SK-N-SH treated with all-trans-retinoic acid at 6 μM for 48 hours (cell line): ENCODE data around the gene PRKCZ.

ENCODE experiments used
- ATAC-seq: fragments of 200-7000 bp; cut with Tn5 transposase; 3 replicates; pipeline ENCODE4 v1.9.1; 2020; ENCODE audit warnings: mild to moderate bottlenecking, moderate library complexity
- ARNTL ChIP-seq: fragments of 450-650 bp; formaldehyde crosslinking; IDR thresholded peaks from 2 replicates; pipeline ENCODE4 v1.5.0; 2020; ENCODE audit warnings: low read depth, mild to moderate bottlenecking, moderate library complexity, borderline replicate concordance
- BACH2 ChIP-seq: fragments of 250-450 bp; sonication (Bioruptor Pico); IDR thresholded peaks from 2 replicates; pipeline ENCODE4 v1.9.0; 2021; ENCODE audit warnings: mild to moderate bottlenecking, borderline replicate concordance
- CSDC2 ChIP-seq: fragments of 250-450 bp; sonication (Bioruptor Pico); IDR thresholded peaks from 2 replicates; pipeline ENCODE4 v1.5.0; 2020; ENCODE audit warnings: mild to moderate bottlenecking, moderate library complexity
- ESRRG ChIP-seq: fragments of 250-450 bp; sonication (Bioruptor Pico); IDR thresholded peaks from 2 replicates; pipeline ENCODE4 v1.6.1; 2021; ENCODE audit warnings: mild to moderate bottlenecking
- GLIS3 ChIP-seq: fragments of 250-450 bp; sonication (Bioruptor Pico); IDR thresholded peaks from 2 replicates; pipeline ENCODE4 v1.5.0; 2020; ENCODE audit warnings: mild to moderate bottlenecking, moderate library complexity
- ISL1 ChIP-seq: fragments of 250-450 bp; sonication (Bioruptor Pico); IDR thresholded peaks from 2 replicates; pipeline ENCODE4 v2.1.2; 2022; ENCODE audit warnings: mild to moderate bottlenecking, moderate library complexity
- OSR1 ChIP-seq: fragments of 250-450 bp; sonication (Bioruptor Pico); IDR thresholded peaks from 2 replicates; pipeline ENCODE4 v1.8.0; 2022; ENCODE audit warnings: moderate library complexity, mild to moderate bottlenecking, inconsistent platforms
- RARB ChIP-seq: fragments of 250-450 bp; sonication (Bioruptor Pico); IDR thresholded peaks from 2 replicates; pipeline ENCODE4 v1.8.0; 2021; ENCODE audit warnings: mild to moderate bottlenecking, moderate library complexity
- SNAI2 ChIP-seq: fragments of 250-450 bp; sonication (Bioruptor Pico); IDR thresholded peaks from 2 replicates; pipeline ENCODE4 v1.5.0; 2020; ENCODE audit warnings: mild to moderate bottlenecking, moderate library complexity
- TCF4 ChIP-seq: fragments of 250-450 bp; sonication (Bioruptor Pico); IDR thresholded peaks from 2 replicates; pipeline ENCODE4 v1.8.0; 2021; ENCODE audit warnings: mild to moderate bottlenecking, moderate library complexity, borderline replicate concordance
- TOX ChIP-seq: fragments of 250-450 bp; sonication (Bioruptor Pico); IDR thresholded peaks from 2 replicates; pipeline ENCODE4 v1.8.0; 2021; ENCODE audit warnings: mild to moderate bottlenecking, moderate library complexity, borderline replicate concordance
- ZC3H10 ChIP-seq: fragments of 250-450 bp; sonication (Bioruptor Pico); IDR thresholded peaks from 2 replicates; pipeline ENCODE4 v1.5.1; 2021; ENCODE audit warnings: mild to moderate bottlenecking, moderate library complexity
- ZFP3 ChIP-seq: fragments of 250-450 bp; sonication (Bioruptor Pico); IDR thresholded peaks from 2 replicates; pipeline ENCODE4 v1.5.0; 2020; ENCODE audit warnings: mild to moderate bottlenecking, moderate library complexity
- ZFP30 ChIP-seq: fragments of 450-650 bp; formaldehyde crosslinking; IDR thresholded peaks from 2 replicates; pipeline ENCODE4 v1.5.0; 2022; ENCODE audit warnings: mild to moderate bottlenecking, moderate library complexity
- ZNF565 ChIP-seq: fragments of 450-650 bp; formaldehyde crosslinking; conservative IDR thresholded peaks from 2 replicates; pipeline ENCODE4 v1.5.0; 2020; ENCODE audit warnings: low read depth, mild to moderate bottlenecking, moderate library complexity
- ZNF70 ChIP-seq: fragments of 450-650 bp; formaldehyde crosslinking; IDR thresholded peaks from 2 replicates; pipeline ENCODE4 v1.5.0; 2020; ENCODE audit warnings: mild to moderate bottlenecking, moderate library complexity
- ZNF8 ChIP-seq: fragments of 450-650 bp; formaldehyde crosslinking; IDR thresholded peaks from 2 replicates; pipeline ENCODE4 v1.5.0; 2020; ENCODE audit warnings: mild to moderate bottlenecking, moderate library complexity
- TF ChIP-seq, protein P1 (sequence below): fragments of 250-450 bp; sonication (Bioruptor Pico); IDR thresholded peaks from 2 replicates; pipeline ENCODE4 v1.8.0; 2021; ENCODE audit warnings: low read depth, mild to moderate bottlenecking, moderate library complexity, borderline replicate concordance
- TF ChIP-seq, protein P2 (sequence below): fragments of 250-450 bp; sonication (Bioruptor Pico); IDR thresholded peaks from 2 replicates; pipeline ENCODE4 v1.5.1; 2020; ENCODE audit warnings: low read depth, mild to moderate bottlenecking, moderate library complexity
- TF ChIP-seq, protein P3 (sequence below): fragments of 250-450 bp; sonication (Bioruptor Pico); IDR thresholded peaks from 2 replicates; pipeline ENCODE4 v1.5.0; 2020; ENCODE audit warnings: mild to moderate bottlenecking, moderate library complexity
- TF ChIP-seq, protein P4 (sequence below): fragments of 250-450 bp; sonication (Bioruptor Pico); IDR thresholded peaks from 2 replicates; pipeline ENCODE4 v1.8.0; 2020; ENCODE audit warnings: mild to moderate bottlenecking, moderate library complexity, borderline replicate concordance
- TF ChIP-seq, protein P5 (sequence below): fragments of 250-450 bp; sonication (Bioruptor Pico); IDR thresholded peaks from 2 replicates; pipeline ENCODE4 v1.5.1; 2021; ENCODE audit warnings: mild to moderate bottlenecking, moderate library complexity

The PRKCZ gene

DNA sequence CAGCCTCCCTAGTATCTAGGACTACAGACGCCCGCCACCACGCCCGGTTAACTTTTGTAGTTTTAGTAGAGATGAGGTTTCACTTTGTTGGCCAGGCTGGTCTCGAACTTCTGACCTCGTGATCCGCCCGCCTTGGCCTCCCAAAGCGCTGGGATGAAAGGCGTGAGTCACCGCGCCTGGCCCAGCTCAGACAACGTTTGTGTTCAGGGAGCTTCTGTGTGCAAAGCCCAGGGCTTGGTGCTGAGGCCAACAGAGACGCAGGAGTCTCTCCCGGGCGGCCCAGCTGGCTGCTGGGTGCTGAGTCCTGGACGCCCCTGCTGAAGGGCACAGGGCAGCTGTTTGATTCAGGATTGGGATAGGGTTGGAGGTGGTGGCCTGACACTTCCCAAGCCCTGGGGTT, 3.0 kb downstream of the PRKCZ start:
- ATAC-seq = no peak
- no peak for TF ChIP-seq ZNF565 (CRISPR knock-in tag)
- TF ChIP-seq, protein P1, sequence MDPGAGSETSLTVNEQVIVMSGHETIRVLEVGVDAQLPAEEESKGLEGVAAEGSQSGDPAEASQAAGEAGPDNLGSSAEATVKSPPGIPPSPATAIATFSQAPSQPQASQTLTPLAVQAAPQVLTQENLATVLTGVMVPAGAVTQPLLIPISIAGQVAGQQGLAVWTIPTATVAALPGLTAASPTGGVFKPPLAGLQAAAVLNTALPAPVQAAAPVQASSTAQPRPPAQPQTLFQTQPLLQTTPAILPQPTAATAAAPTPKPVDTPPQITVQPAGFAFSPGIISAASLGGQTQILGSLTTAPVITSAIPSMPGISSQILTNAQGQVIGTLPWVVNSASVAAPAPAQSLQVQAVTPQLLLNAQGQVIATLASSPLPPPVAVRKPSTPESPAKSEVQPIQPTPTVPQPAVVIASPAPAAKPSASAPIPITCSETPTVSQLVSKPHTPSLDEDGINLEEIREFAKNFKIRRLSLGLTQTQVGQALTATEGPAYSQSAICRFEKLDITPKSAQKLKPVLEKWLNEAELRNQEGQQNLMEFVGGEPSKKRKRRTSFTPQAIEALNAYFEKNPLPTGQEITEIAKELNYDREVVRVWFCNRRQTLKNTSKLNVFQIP (CRISPR knock-in tag) = no peak
- TF ChIP-seq OSR1 (CRISPR knock-in tag) = no peak
- TF ChIP-seq GLIS3 = no peak
- TF ChIP-seq ZFP3 (CRISPR knock-in tag) = no peak
- no peak for TF ChIP-seq TCF4 (CRISPR knock-in tag)
- no peak for TF ChIP-seq BACH2 (CRISPR knock-in tag)
- TF ChIP-seq, protein P2, sequence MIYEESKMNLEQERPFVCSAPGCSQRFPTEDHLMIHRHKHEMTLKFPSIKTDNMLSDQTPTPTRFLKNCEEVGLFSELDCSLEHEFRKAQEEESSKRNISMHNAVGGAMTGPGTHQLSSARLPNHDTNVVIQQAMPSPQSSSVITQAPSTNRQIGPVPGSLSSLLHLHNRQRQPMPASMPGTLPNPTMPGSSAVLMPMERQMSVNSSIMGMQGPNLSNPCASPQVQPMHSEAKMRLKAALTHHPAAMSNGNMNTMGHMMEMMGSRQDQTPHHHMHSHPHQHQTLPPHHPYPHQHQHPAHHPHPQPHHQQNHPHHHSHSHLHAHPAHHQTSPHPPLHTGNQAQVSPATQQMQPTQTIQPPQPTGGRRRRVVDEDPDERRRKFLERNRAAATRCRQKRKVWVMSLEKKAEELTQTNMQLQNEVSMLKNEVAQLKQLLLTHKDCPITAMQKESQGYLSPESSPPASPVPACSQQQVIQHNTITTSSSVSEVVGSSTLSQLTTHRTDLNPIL (CRISPR knock-in tag) = no peak
- TF ChIP-seq CSDC2 = no peak
- TF ChIP-seq, protein P3, sequence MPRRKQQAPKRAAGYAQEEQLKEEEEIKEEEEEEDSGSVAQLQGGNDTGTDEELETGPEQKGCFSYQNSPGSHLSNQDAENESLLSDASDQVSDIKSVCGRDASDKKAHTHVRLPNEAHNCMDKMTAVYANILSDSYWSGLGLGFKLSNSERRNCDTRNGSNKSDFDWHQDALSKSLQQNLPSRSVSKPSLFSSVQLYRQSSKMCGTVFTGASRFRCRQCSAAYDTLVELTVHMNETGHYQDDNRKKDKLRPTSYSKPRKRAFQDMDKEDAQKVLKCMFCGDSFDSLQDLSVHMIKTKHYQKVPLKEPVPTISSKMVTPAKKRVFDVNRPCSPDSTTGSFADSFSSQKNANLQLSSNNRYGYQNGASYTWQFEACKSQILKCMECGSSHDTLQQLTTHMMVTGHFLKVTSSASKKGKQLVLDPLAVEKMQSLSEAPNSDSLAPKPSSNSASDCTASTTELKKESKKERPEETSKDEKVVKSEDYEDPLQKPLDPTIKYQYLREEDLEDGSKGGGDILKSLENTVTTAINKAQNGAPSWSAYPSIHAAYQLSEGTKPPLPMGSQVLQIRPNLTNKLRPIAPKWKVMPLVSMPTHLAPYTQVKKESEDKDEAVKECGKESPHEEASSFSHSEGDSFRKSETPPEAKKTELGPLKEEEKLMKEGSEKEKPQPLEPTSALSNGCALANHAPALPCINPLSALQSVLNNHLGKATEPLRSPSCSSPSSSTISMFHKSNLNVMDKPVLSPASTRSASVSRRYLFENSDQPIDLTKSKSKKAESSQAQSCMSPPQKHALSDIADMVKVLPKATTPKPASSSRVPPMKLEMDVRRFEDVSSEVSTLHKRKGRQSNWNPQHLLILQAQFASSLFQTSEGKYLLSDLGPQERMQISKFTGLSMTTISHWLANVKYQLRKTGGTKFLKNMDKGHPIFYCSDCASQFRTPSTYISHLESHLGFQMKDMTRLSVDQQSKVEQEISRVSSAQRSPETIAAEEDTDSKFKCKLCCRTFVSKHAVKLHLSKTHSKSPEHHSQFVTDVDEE (CRISPR knock-in tag) = no peak
- no peak for TF ChIP-seq RARB (CRISPR knock-in tag)
- no peak for TF ChIP-seq TOX
- TF ChIP-seq, protein P4, sequence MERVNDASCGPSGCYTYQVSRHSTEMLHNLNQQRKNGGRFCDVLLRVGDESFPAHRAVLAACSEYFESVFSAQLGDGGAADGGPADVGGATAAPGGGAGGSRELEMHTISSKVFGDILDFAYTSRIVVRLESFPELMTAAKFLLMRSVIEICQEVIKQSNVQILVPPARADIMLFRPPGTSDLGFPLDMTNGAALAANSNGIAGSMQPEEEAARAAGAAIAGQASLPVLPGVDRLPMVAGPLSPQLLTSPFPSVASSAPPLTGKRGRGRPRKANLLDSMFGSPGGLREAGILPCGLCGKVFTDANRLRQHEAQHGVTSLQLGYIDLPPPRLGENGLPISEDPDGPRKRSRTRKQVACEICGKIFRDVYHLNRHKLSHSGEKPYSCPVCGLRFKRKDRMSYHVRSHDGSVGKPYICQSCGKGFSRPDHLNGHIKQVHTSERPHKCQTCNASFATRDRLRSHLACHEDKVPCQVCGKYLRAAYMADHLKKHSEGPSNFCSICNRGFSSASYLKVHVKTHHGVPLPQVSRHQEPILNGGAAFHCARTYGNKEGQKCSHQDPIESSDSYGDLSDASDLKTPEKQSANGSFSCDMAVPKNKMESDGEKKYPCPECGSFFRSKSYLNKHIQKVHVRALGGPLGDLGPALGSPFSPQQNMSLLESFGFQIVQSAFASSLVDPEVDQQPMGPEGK (CRISPR knock-in tag) = no peak
- no peak for TF ChIP-seq ZC3H10 (CRISPR knock-in tag)
- no peak for TF ChIP-seq ARNTL (CRISPR knock-in tag)

DNA sequence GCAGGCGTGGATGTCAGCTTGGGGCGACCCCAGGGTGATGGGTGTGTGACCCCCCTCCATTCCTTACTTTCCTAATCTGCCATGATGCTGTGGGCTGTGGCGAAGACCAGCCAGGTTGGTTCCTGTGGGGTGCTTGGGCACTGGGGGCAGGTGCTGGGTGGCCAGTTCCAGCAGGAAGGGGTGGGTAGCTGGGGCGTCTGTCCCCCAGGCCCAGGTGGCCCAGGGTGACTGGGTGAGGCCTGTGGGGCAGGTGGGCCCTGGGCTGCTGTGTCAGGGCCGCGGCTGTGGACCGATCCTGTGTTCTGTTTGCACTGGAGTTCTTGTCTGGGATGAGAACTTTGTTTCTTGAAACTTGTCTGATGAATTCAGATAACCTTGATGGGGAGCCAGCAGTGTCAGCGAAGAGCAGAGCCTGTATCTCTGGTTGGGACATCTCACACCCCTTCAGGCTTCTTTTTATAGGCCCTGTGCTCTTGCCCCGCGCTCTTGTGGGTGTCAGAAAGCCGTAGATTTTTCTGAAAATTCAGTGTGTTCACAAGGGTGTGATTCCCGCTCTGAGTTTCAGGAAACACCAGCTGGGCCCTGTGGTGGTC, 3.7 kb downstream of the PRKCZ start:
- no peak for ATAC-seq

More for the DNA sequence above, 3.7 kb downstream of the PRKCZ start:
- no peak for TF ChIP-seq ZNF8 (CRISPR knock-in tag)
- no peak for TF ChIP-seq ZFP30 (CRISPR knock-in tag)
- TF ChIP-seq, protein P3 (CRISPR knock-in tag) = no peak
- no peak for TF ChIP-seq ZFP3 (CRISPR knock-in tag)
- TF ChIP-seq, protein P1 (CRISPR knock-in tag) = no peak
- TF ChIP-seq ISL1 (CRISPR knock-in tag) = no peak
- no peak for TF ChIP-seq ZNF70 (CRISPR knock-in tag)
- no peak for TF ChIP-seq TOX
- TF ChIP-seq, protein P2 (CRISPR knock-in tag) = no peak
- no peak for TF ChIP-seq TCF4 (CRISPR knock-in tag)
- TF ChIP-seq CSDC2 = no peak
- TF ChIP-seq, protein P5, sequence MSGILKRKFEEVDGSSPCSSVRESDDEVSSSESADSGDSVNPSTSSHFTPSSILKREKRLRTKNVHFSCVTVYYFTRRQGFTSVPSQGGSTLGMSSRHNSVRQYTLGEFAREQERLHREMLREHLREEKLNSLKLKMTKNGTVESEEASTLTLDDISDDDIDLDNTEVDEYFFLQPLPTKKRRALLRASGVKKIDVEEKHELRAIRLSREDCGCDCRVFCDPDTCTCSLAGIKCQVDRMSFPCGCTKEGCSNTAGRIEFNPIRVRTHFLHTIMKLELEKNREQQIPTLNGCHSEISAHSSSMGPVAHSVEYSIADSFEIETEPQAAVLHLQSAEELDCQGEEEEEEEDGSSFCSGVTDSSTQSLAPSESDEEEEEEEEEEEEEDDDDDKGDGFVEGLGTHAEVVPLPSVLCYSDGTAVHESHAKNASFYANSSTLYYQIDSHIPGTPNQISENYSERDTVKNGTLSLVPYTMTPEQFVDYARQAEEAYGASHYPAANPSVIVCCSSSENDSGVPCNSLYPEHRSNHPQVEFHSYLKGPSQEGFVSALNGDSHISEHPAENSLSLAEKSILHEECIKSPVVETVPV (CRISPR knock-in tag) = no peak
- TF ChIP-seq ESRRG = no peak
- no peak for TF ChIP-seq SNAI2 (CRISPR knock-in tag)
